Transverse colon (tissue), 1 donor: ENCODE data around the gene C16orf89.

Experiments
- EP300 ChIP-seq: sonication (generic); formaldehyde crosslinking; IDR thresholded peaks from one replicate; pipeline ENCODE4 v1.6.1; 2017; ENCODE audit warnings: antibody characterized with exemption, low read depth
- POLR2A ChIP-seq: fragments of 450-650 bp; IDR thresholded peaks from one replicate; pipeline ENCODE4 v1.6.1; 2016; ENCODE audit warnings: antibody characterized with exemption, mild to moderate bottlenecking, moderate library complexity

DNA sequence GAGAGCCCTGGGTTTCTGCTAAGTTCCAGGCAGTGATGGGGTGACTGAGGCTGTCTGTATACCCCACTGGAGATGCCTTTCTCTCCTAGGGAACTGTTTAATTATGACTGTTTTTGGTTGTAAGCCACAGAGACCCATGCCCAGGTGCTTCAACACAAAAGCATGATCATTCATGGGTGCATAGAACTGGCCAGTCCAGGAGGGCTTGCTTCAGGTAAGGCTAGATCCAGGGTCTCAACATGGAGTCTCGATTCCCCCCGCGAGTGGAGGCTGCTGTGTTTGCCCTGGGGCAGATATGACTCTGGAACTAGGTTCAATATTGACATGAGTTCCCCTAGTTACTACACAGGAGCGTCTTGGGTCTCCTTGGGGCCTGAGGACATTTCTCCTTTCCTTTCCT, 49.9 kb downstream of the C16orf89 start:
- TF ChIP-seq POLR2A (no peak), EP300 (no peak)
